OCI-LY7 (cell line): ENCODE results near the gene TELO2. TPM values are rescaled to one million over a fixed set of nuclear protein-coding genes. Genes with fewer than 3 reads are reported as not detected.

ENCODE experiments used
- BruUV-seq: library from RNA; stranded (reverse); fragments of 400-500 nt; replicated peaks from 2 replicates; lab custom pipeline; 2021; lab: Mats Ljungman, UMichigan
- CTCF ChIA-PET: fragments of 300-600 bp; sonication (Branson Sonifier 250); formaldehyde crosslinking; loops from one replicate; lab custom pipeline; 2022; ENCODE audit warnings: antibody characterized with exemption; ENCODE audit not compliant: unreplicated experiment; lab: Charles Lee
- POLR2A ChIA-PET: fragments of 300-600 bp; sonication (Branson Sonifier 250); formaldehyde crosslinking; loops from one replicate; lab custom pipeline; 2022; ENCODE audit warnings: antibody characterized with exemption; lab: Charles Lee
- DNase-seq: peaks from one replicate; pipeline ENCODE4 v3.0.0-alpha.2; 2015; ENCODE audit warnings: low spot score
- H2AFZ ChIP-seq: fragments of 200-600 bp; sonication (generic), shearing (Covaris generic); 2 replicates; pipeline ENCODE4 v1.6.1; 2014; ENCODE audit warnings: mild to moderate bottlenecking, antibody characterized with exemption, low read length, moderate library complexity
- H3K27ac ChIP-seq: fragments of 200-600 bp; sonication (generic); 2 replicates; pipeline ENCODE4 v1.5.1; 2014; ENCODE audit warnings: mixed run types, low read depth, mild to moderate bottlenecking, moderate library complexity, low read length, inconsistent platforms; ENCODE audit not compliant: poor library complexity, severe bottlenecking
- H3K36me3 ChIP-seq: fragments of 200-600 bp; sonication (generic); 2 replicates; pipeline ENCODE4 v1.6.1; 2014; ENCODE audit warnings: mild to moderate bottlenecking, antibody characterized with exemption, low read length, moderate library complexity, mixed read lengths; ENCODE audit not compliant: insufficient read depth
- H3K4me1 ChIP-seq: fragments of 200-600 bp; sonication (generic); 2 replicates; pipeline ENCODE4 v1.5.1; 2014; ENCODE audit warnings: mild to moderate bottlenecking, low read length; ENCODE audit not compliant: insufficient read depth, poor library complexity, severe bottlenecking
- H3K4me2 ChIP-seq: fragments of 200-600 bp; sonication (generic); 2 replicates; pipeline ENCODE4 v1.6.1; 2014; ENCODE audit warnings: mild to moderate bottlenecking, low read length
- H3K4me3 ChIP-seq: fragments of 200-600 bp; sonication (generic); 2 replicates; pipeline ENCODE4 v1.5.1; 2014; ENCODE audit warnings: mild to moderate bottlenecking, low read depth, low read length; ENCODE audit not compliant: poor library complexity, severe bottlenecking
- H3K79me2 ChIP-seq: fragments of 200-600 bp; sonication (generic); 2 replicates; pipeline ENCODE4 v1.6.1; 2016; ENCODE audit warnings: low read depth, mild to moderate bottlenecking, low read length, moderate library complexity, mixed read lengths; ENCODE audit not compliant: insufficient read depth
- H3K9me2 ChIP-seq: fragments of 200-600 bp; sonication (generic); 2 replicates; pipeline ENCODE4 v1.6.1; 2016; ENCODE audit warnings: mild to moderate bottlenecking, low read length, mixed read lengths; ENCODE audit not compliant: insufficient read depth
- H3K9me3 ChIP-seq: fragments of 200-600 bp; sonication (generic); 2 replicates; pipeline ENCODE4 v1.6.1; 2014; ENCODE audit warnings: mild to moderate bottlenecking, mixed run types, low read length, mixed read lengths
- H4K20me1 ChIP-seq: fragments of 200-600 bp; sonication (generic); 2 replicates; pipeline ENCODE4 v1.6.1; 2014; ENCODE audit warnings: mild to moderate bottlenecking, antibody characterized with exemption, low read length, moderate library complexity, mixed read lengths; ENCODE audit not compliant: insufficient read depth
- CTCF ChIP-seq: fragments of 200-600 bp; sonication (generic); conservative IDR thresholded peaks from 2 replicates; pipeline ENCODE4 v1.5.1; 2014; ENCODE audit warnings: mild to moderate bottlenecking, antibody characterized with exemption, low read length, moderate library complexity, mixed read lengths
- EZH2phosphoT487 ChIP-seq: fragments of 200-600 bp; sonication (generic); IDR thresholded peaks from 2 replicates; pipeline ENCODE4 v1.6.1; 2018; ENCODE audit warnings: low read depth, borderline replicate concordance, mild to moderate bottlenecking, mixed run types, antibody characterized with exemption, low read length, moderate library complexity, mixed read lengths
- intact Hi-C: fragments of 100-400 bp; cut with micrococcal nuclease; formaldehyde crosslinking; loops from one replicate; pipeline ENCODE4 v1.10.0; 2022; ENCODE audit not compliant: unreplicated experiment
- total RNA-seq, 2 experiments: library from RNA; depleted of rRNA in 1 of 2; stranded (reverse); fragments of >200 nt in 1 of 2; shearing (Covaris generic) in 1 of 2; gene quantifications; 2 replicates each; pipeline ENCODE4 v1.2.3, GENCODE V29; 2014 to 2022

TELO2 gene
- total RNA-seq, 2 experiments from 2014 or later = 58.2 to 70.1 TPM

GRCh38 chr16:1472974-1473373 lies 20.2 kb upstream of the TELO2 start:
- BruUV-seq = no TSS peak
- H3K4me2 ChIP-seq = no peak overlapping the region
- H3K4me1 ChIP-seq = peaks cover 15% of the 10 kb centered on the region
- ChIA-PET POLR2A (no interaction called here), CTCF (no interaction called here)
- TF ChIP-seq EZH2phosphoT487 = no peak
- no peak for TF ChIP-seq CTCF
- H2AFZ ChIP-seq = no peak overlapping the region
- no peaks in the 10 kb centered on the region for H3K9me3 ChIP-seq
- DNase-seq = no peak
- H3K9me2 ChIP-seq = no peaks in the 10 kb centered on the region
- intact Hi-C loops = no loop called here
- H4K20me1 ChIP-seq = no peaks in the 10 kb centered on the region
- H3K27ac ChIP-seq = no peak overlapping the region
- H3K4me3 ChIP-seq = no peak overlapping the region
- peaks cover 10% of the 10 kb centered on the region; the same call in 1 of the 2 replicates for H3K79me2 ChIP-seq
- no peaks in the 10 kb centered on the region for H3K36me3 ChIP-seq

- Histone ChIP-seq H3K79me2 (peaks cover 10% of the 10 kb centered on the region; the same call in 1 of the 2 replicates), H3K9me2 (no peaks in the 10 kb centered on the region), H3K4me2 (peak overlapping the region; percentile 99), H3K4me3 (peak overlapping the region; percentile 85), H3K27ac (no peak overlapping the region), H2AFZ (peak overlapping the region; percentile 88), H3K4me1 (peaks cover 15% of the 10 kb centered on the region), H3K9me3 (no peaks in the 10 kb centered on the region), H3K36me3 (no peaks in the 10 kb centered on the region), H4K20me1 (no peaks in the 10 kb centered on the region)
- ChIA-PET CTCF (no interaction called here), POLR2A (interaction anchor here (0.6 kb wide), 1 partner anchor 278 kb away, joined by 3 read pairs; no protein-coding TSS in a partner anchor)
- intact Hi-C loops = no loop called here
- no peak for DNase-seq
- BruUV-seq = TSS peak; percentile 62
- TF ChIP-seq EZH2phosphoT487 = no peak
- no peak for TF ChIP-seq CTCF
Observed at GRCh38 chr16:1474082-1474795, 18.9 kb upstream of the TELO2 start.
